ENCODE measurements around the gene UQCC5. TPM values are rescaled to one million over a fixed set of nuclear protein-coding genes. Genes with fewer than 3 reads are reported as not detected.

UQCC5 gene
- total RNA-seq, 1 experiment from 2014 or later: 45.8 TPM

DNA sequence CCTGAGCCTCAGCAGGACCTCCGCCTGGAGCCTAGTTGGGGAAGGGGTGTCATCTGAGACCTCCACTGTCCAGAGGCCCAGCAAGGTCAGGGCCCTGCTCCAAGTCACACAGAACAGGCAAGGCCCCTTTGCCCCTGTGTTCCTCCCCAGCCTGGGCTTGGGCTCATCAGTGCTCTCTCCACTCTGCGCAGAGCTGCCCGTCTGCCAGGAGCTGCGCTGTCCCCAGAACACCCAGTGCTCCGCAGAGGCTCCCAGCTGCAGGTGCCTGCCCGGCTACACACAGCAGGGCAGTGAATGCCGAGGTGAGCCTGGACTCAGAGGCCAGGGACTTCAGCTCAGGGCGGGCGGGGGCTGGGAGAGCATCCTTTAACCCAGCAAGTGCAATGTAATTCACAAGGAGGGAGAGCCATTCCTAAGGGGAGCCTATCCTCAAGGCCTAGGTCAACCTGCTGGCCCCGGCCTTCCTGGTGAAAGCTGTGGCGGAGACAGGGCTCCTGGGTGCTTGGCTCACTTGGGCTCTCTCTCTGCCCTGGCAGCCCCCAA, 33.5 kb upstream of the UQCC5 start:
- Histone ChIP-seq H3K79me1 (ENCODE audit: insufficient read depth, low read depth, low read length, poor library complexity, severe bottlenecking) (no peaks in the 10 kb centered on the region), H3K56ac (ENCODE audit: insufficient read length, low read depth, low read length) (no peak overlapping the region), H4K8ac (replicated peaks; ENCODE audit: insufficient read length, low read depth, low read length) (no peak overlapping the region), H2BK20ac (ENCODE audit: low read depth, low read length, poor library complexity, severe bottlenecking) (no peak overlapping the region), H2AK5ac (ENCODE audit: insufficient read length, low read length) (no peak overlapping the region), H3T11ph (ENCODE audit: low read length) (no peak overlapping the region), H3K27me3 (ENCODE audit: insufficient read depth, low read length) (no peaks in the 10 kb centered on the region), H3K23me2 (ENCODE audit: insufficient read length, low read depth, low read length, poor library complexity, severe bottlenecking) (no peaks in the 10 kb centered on the region), H3K4me1 (ENCODE audit: insufficient read depth, low read length) (no peaks in the 10 kb centered on the region; the same call in 1 of the 2 replicates), H2BK5ac (ENCODE audit: insufficient read length, low read length) (no peak overlapping the region), H3K27ac (ENCODE audit: insufficient read length, low read depth, low read length) (no peak overlapping the region), H3K4ac (ENCODE audit: low read depth, low read length) (no peak overlapping the region), H3K4me2 (ENCODE audit: insufficient read depth, insufficient read length, low read length) (no peak overlapping the region), H2BK120ac (ENCODE audit: low read depth, low read length, poor library complexity, severe bottlenecking) (no peak overlapping the region), H3K9me3 (ENCODE audit: control insufficient read depth, low read depth, low read length) (no peaks in the 10 kb centered on the region), H3K14ac (ENCODE audit: insufficient read depth, low read length) (no peak overlapping the region), H4K5ac (ENCODE audit: insufficient read length, low read depth, low read length) (no peak overlapping the region), H3K9ac (ENCODE audit: extremely low read depth, insufficient read length, low read length) (no peak overlapping the region), H4K91ac (ENCODE audit: insufficient read length, low read depth, low read length) (no peak overlapping the region), H3K23ac (ENCODE audit: insufficient read length, low read depth, low read length) (no peak overlapping the region), H4K20me1 (ENCODE audit: control insufficient read depth, insufficient read depth, insufficient read length) (no peaks in the 10 kb centered on the region), H2AFZ (ENCODE audit: low read length) (no peak overlapping the region), H2BK15ac (ENCODE audit: low read depth, low read length) (no peak overlapping the region), H3K18ac (ENCODE audit: insufficient read length, low read depth, low read length) (no peak overlapping the region), H3K79me2 (ENCODE audit: insufficient read depth, low read length) (no peaks in the 10 kb centered on the region), H2BK12ac (ENCODE audit: insufficient read length, low read depth, low read length) (no peak overlapping the region)
- Mint-ChIP-seq H3K36me3 (ENCODE audit: insufficient read depth in 1 of 3, low read depth in 3 of 3) (no peaks in the 10 kb centered on the region), H3K27me3 (ENCODE audit: low read depth) (no peaks in the 10 kb centered on the region; the same call in 1 of the 2 replicates), H3K27ac (no peak overlapping the region; a peak in 1 of 7 replicates), H3K4me3 (no peak overlapping the region), H3K9me3 (no peaks in the 10 kb centered on the region), H3K4me1 (peaks cover 14 to 27% of the 10 kb centered on the region in 2 experiments)
- DNase-seq: no peak
- TF ChIP-seq, protein P1, sequence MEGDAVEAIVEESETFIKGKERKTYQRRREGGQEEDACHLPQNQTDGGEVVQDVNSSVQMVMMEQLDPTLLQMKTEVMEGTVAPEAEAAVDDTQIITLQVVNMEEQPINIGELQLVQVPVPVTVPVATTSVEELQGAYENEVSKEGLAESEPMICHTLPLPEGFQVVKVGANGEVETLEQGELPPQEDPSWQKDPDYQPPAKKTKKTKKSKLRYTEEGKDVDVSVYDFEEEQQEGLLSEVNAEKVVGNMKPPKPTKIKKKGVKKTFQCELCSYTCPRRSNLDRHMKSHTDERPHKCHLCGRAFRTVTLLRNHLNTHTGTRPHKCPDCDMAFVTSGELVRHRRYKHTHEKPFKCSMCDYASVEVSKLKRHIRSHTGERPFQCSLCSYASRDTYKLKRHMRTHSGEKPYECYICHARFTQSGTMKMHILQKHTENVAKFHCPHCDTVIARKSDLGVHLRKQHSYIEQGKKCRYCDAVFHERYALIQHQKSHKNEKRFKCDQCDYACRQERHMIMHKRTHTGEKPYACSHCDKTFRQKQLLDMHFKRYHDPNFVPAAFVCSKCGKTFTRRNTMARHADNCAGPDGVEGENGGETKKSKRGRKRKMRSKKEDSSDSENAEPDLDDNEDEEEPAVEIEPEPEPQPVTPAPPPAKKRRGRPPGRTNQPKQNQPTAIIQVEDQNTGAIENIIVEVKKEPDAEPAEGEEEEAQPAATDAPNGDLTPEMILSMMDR (conservative IDR thresholded peaks at IDR 0.05): no peak
- no CpG with 5 or more reads among the region's 11 CpGs for WGBS (ENCODE audit: extremely low coverage, insufficient read length, low lambda C conversion rate)

Measured in H9 (cell line).